Panc1 (cell line): ENCODE measurements around the gene SYNE1. TPM values are rescaled to one million over a fixed set of nuclear protein-coding genes. Genes with fewer than 3 reads are reported as not detected.

Source experiments
- ATAC-seq: fragments of 200-7000 bp; cut with Tn5 transposase; 2 replicates; pipeline ENCODE4 v1.9.1; 2020; ENCODE audit warnings: mild to moderate bottlenecking, moderate library complexity
- BruUV-seq: library from RNA; stranded (reverse); fragments of 400-500 nt; replicated peaks from 2 replicates; lab custom pipeline; 2021; lab: Mats Ljungman, UMichigan
- CTCF ChIA-PET: fragments of 300-600 bp; sonication (Branson Sonifier 250); formaldehyde crosslinking; loops from one replicate; lab custom pipeline; 2022; ENCODE audit warnings: antibody characterized with exemption; lab: Charles Lee
- POLR2A ChIA-PET: fragments of 300-600 bp; sonication (Branson Sonifier 250); formaldehyde crosslinking; loops from one replicate; lab custom pipeline; 2022; ENCODE audit warnings: antibody characterized with exemption; lab: Charles Lee
- DNase-seq: peaks from one replicate; pipeline ENCODE4 v3.0.0-alpha.2; 2010; ENCODE audit warnings: low read depth, low spot score
- H3K27ac ChIP-seq: 2 replicates; pipeline ENCODE4 v1.5.1; 2011; ENCODE audit warnings: mild to moderate bottlenecking, low read length, inconsistent platforms
- H3K27me3 ChIP-seq: fragments of 200-500 bp; sonication (Bioruptor generic); 2 replicates; pipeline ENCODE4 v1.6.0; 2014; ENCODE audit warnings: low read length, inconsistent platforms; ENCODE audit not compliant: control insufficient read depth, insufficient read depth
- H3K36me3 ChIP-seq: fragments of 200-500 bp; sonication (Bioruptor generic); 2 replicates; pipeline ENCODE4 v1.5.1; 2014; ENCODE audit warnings: inconsistent platforms, mild to moderate bottlenecking, low read length, moderate library complexity; ENCODE audit not compliant: control insufficient read depth, insufficient read depth
- H3K4me1 ChIP-seq: 2 replicates; pipeline ENCODE4 v1.5.1; 2011; ENCODE audit warnings: inconsistent platforms, mild to moderate bottlenecking, low read length, moderate library complexity; ENCODE audit not compliant: control insufficient read depth, insufficient read depth
- H3K4me3 ChIP-seq, 2 experiments: 2 replicates each; pipeline ENCODE4 v1.5.1; 2011 to 2012; ENCODE audit warnings: low read depth in 2 of 2, low read length in 2 of 2, mild to moderate bottlenecking in 2 of 2, inconsistent platforms in 1 of 2, moderate library complexity in 1 of 2
- H3K9me3 ChIP-seq: fragments of 200-500 bp; sonication (Bioruptor generic); 2 replicates; pipeline ENCODE4 v1.5.1; 2014; ENCODE audit warnings: low read depth, mild to moderate bottlenecking, inconsistent platforms, low read length, moderate library complexity; ENCODE audit not compliant: control insufficient read depth, insufficient read depth
- CTCF ChIP-seq: fragments of 450-650 bp; IDR thresholded peaks from 2 replicates; pipeline ENCODE4 v1.5.1; 2017; ENCODE audit warnings: mild to moderate bottlenecking
- POLR2AphosphoS5 ChIP-seq: IDR thresholded peaks from 2 replicates; pipeline ENCODE4 v1.6.1; 2012; ENCODE audit warnings: mild to moderate bottlenecking, low read depth, low read length, moderate library complexity
- SIN3A ChIP-seq: IDR thresholded peaks from 2 replicates; pipeline ENCODE4 v1.6.1; 2012; ENCODE audit warnings: low read depth, mild to moderate bottlenecking, low read length, moderate library complexity, borderline replicate concordance; ENCODE audit not compliant: insufficient read depth
- TCF7L2 ChIP-seq: IDR thresholded peaks from 2 replicates; pipeline ENCODE4 v1.6.1; 2011; ENCODE audit warnings: mild to moderate bottlenecking, low read depth, low read length, inconsistent platforms
- in situ Hi-C: cut with HindIII; loops from 2 replicates; pipeline ENCODE4 v1.10.0; 2016; ENCODE audit warnings: low sequenced_read_pairs, low pct_unique_long_range_greater_than_20kb
- intact Hi-C: fragments of 100-400 bp; cut with micrococcal nuclease; formaldehyde crosslinking; loops from one replicate; pipeline ENCODE4 v1.10.0; 2022; ENCODE audit not compliant: unreplicated experiment
- total RNA-seq: library from RNA; stranded (reverse); gene quantifications from one replicate; pipeline ENCODE4 v1.2.1, GENCODE V29; 2021; ENCODE audit not compliant: unreplicated experiment
- TF ChIP-seq, protein P1 (sequence below), 2 experiments: IDR thresholded peaks; 2 replicates each; pipeline ENCODE4 v1.6.1; 2011 to 2012; ENCODE audit warnings: low read depth in 2 of 2, control low read depth in 1 of 2, low read length in 1 of 2, mild to moderate bottlenecking in 1 of 2, moderate library complexity in 1 of 2; ENCODE audit not compliant: insufficient read depth in 1 of 2

Gene SYNE1
- total RNA-seq, 1 experiment from 2014 or later, result 3.2 TPM

DNA sequence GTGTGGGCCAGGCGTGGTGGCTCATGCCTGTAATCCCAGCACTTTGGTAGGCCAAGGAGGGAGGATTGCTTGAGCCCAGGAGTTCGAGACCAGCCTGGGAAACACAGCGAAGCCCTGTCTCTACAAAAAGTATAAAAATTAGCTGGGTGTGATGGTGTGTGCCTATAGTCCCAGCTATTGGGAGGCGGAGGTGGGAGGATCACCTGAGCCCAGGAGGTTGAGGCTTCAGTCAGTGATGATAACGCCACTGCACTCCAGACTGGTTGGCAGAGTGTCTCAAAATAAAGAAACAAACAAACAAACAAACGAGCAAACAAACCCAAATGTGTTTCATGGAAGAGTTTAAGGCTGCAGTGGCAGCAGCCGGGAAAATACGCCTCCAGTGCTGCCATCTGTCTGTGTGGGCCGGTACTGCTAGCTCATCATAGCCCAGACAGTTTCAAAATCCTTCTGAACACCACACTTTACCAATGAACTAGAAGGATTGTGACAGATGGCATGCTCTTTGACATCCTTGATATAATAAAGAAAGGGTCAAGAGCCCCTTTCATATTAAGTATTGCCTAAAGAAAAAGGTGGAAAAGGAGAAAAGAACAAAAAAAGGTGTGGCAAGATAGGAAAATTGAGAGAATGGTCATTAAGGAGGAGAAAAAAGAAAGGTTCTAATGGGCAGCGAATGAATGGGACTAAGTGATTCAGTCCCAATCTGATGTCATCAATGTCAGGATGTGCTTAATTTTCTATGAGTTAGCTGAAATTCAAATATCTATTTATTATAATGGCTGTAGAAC, 298.6 kb downstream of the SYNE1 start:
- in situ Hi-C loops, result no loop called here
- ChIA-PET CTCF (interaction anchor here (0.7 to 0.9 kb wide), 4 partner anchors 28 to 219 kb away, joined by 3 to 5 read pairs (median 3); no protein-coding TSS in a partner anchor), POLR2A (no interaction called here)
- no peaks in the 10 kb centered on the region for H3K9me3 ChIP-seq
- no TSS peak for BruUV-seq
- no peaks in the 10 kb centered on the region for H3K36me3 ChIP-seq
- H3K27me3 ChIP-seq, result no peaks in the 10 kb centered on the region
- TF ChIP-seq, protein P1, sequence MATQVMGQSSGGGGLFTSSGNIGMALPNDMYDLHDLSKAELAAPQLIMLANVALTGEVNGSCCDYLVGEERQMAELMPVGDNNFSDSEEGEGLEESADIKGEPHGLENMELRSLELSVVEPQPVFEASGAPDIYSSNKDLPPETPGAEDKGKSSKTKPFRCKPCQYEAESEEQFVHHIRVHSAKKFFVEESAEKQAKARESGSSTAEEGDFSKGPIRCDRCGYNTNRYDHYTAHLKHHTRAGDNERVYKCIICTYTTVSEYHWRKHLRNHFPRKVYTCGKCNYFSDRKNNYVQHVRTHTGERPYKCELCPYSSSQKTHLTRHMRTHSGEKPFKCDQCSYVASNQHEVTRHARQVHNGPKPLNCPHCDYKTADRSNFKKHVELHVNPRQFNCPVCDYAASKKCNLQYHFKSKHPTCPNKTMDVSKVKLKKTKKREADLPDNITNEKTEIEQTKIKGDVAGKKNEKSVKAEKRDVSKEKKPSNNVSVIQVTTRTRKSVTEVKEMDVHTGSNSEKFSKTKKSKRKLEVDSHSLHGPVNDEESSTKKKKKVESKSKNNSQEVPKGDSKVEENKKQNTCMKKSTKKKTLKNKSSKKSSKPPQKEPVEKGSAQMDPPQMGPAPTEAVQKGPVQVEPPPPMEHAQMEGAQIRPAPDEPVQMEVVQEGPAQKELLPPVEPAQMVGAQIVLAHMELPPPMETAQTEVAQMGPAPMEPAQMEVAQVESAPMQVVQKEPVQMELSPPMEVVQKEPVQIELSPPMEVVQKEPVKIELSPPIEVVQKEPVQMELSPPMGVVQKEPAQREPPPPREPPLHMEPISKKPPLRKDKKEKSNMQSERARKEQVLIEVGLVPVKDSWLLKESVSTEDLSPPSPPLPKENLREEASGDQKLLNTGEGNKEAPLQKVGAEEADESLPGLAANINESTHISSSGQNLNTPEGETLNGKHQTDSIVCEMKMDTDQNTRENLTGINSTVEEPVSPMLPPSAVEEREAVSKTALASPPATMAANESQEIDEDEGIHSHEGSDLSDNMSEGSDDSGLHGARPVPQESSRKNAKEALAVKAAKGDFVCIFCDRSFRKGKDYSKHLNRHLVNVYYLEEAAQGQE (IDR thresholded peaks at IDR 0.05; ENCODE audit: insufficient read depth in 1 of 2, low read depth in 2 of 2, low read length in 1 of 2), result no peak
- TF ChIP-seq SIN3A, result no peak
- peak; percentile 91 for TF ChIP-seq CTCF
- no peak for TF ChIP-seq TCF7L2
- TF ChIP-seq POLR2AphosphoS5, result no peak
- DNase-seq, result peak; percentile 45
- no peaks in the 10 kb centered on the region for H3K4me1 ChIP-seq
- intact Hi-C loops, result no loop called here
- ATAC-seq, result no peak
- no peak overlapping the region for H3K4me3 ChIP-seq
- H3K27ac ChIP-seq, result no peak overlapping the region

- Histone ChIP-seq H3K4me1 (no peaks in the 10 kb centered on the region), H3K27me3 (no peaks in the 10 kb centered on the region), H3K4me3 (no peak overlapping the region), H3K27ac (no peak overlapping the region), H3K36me3 (no peaks in the 10 kb centered on the region), H3K9me3 (no peaks in the 10 kb centered on the region)
- DNase-seq, result no peak
- POLR2A ChIA-PET, result no interaction called here
- in situ Hi-C loops (no loop called here), intact Hi-C loops (no loop called here)
- ATAC-seq, result no peak
- CTCF ChIA-PET, result no interaction called here
- TF ChIP-seq SIN3A (no peak), CTCF (no peak), TCF7L2 (no peak), POLR2AphosphoS5 (no peak)
- TF ChIP-seq, protein P1 (IDR thresholded peaks at IDR 0.05; ENCODE audit: insufficient read depth in 1 of 2, low read depth in 2 of 2, low read length in 1 of 2), result no peak
- no TSS peak for BruUV-seq
Measured at GRCh38 chr6:152334555-152334954, 302.6 kb downstream of the SYNE1 start.
